Measurements from ENCODE around the gene MAGOH. TPM values are rescaled to one million over a fixed set of nuclear protein-coding genes. Genes with fewer than 3 reads are reported as not detected.

Gene MAGOH
- total RNA-seq, 3 donors from 2014 or later: 35.0 to 45.2 (median 37.5) TPM

GRCh38 chr1:53203466-53203865 is 34.9 kb downstream of the MAGOH start:
- Histone ChIP-seq H3K27me3 (no peaks in the 10 kb centered on the region), H3K4me3 (no peak overlapping the region), H3K4me1 (no peaks in the 10 kb centered on the region), H3K27ac (no peak overlapping the region), H3K36me3 (no peaks in the 10 kb centered on the region), H3K9me3 (peaks cover 5 to 11% of the 10 kb centered on the region in 2 donors)
- intact Hi-C loops (cut with DNase I; ENCODE audit: low total_unique reads): no loop called here
- TF ChIP-seq CTCF (IDR thresholded peaks at IDR 0.05) (no peak), POLR2A (IDR thresholded peaks at IDR 0.05) (no peak), POLR2AphosphoS5 (IDR thresholded peaks at IDR 0.05) (no peak)
- no peak for DNase-seq (ENCODE audit: low spot score in 2 of 2)

GRCh38 chr1:53198241-53198651 is 40.1 kb downstream of the MAGOH start:
- Histone ChIP-seq H3K9me3 (no peaks in the 10 kb centered on the region), H3K27ac (peak overlapping the region; percentile 99), H3K27me3 (no peaks in the 10 kb centered on the region), H3K4me3 (peak overlapping the region; percentile 82 to 100 (median 100)), H3K36me3 (no peaks in the 10 kb centered on the region), H3K4me1 (no peaks in the 10 kb centered on the region)
- intact Hi-C loops (cut with DNase I; ENCODE audit: low total_unique reads): no loop called here
- DNase-seq (ENCODE audit: low spot score in 2 of 2): no peak
- TF ChIP-seq POLR2A (IDR thresholded peaks at IDR 0.05): no peak
- TF ChIP-seq CTCF (IDR thresholded peaks at IDR 0.05): no peak
- TF ChIP-seq POLR2AphosphoS5 (IDR thresholded peaks at IDR 0.05): peak; percentile 38 to 87 (median 44)

GRCh38 chr1:53197291-53198200 is 40.8 kb downstream of the MAGOH start:
- intact Hi-C loops (cut with DNase I; ENCODE audit: low total_unique reads): no loop called here
- Histone ChIP-seq H3K4me3 (peak overlapping the region; percentile 82 to 100 (median 100)), H3K27me3 (no peaks in the 10 kb centered on the region), H3K27ac (peak overlapping the region; percentile 99), H3K36me3 (no peaks in the 10 kb centered on the region), H3K9me3 (no peaks in the 10 kb centered on the region), H3K4me1 (no peaks in the 10 kb centered on the region)
- DNase-seq (ENCODE audit: low spot score in 2 of 2): no peak
- TF ChIP-seq POLR2A (IDR thresholded peaks at IDR 0.05) (no peak), POLR2AphosphoS5 (IDR thresholded peaks at IDR 0.05) (no peak), CTCF (IDR thresholded peaks at IDR 0.05) (no peak)

- Histone ChIP-seq H3K27me3 (no peaks in the 10 kb centered on the region), H3K9me3 (no peaks in the 10 kb centered on the region), H3K4me3 (peak within 1 kb of the TSS; percentile 82 to 100 (median 100)), H3K4me1 (no peaks in the 10 kb centered on the region), H3K36me3 (no peaks in the 10 kb centered on the region), H3K27ac (peak within 1 kb of the TSS; percentile 99)
- TF ChIP-seq POLR2AphosphoS5 (IDR thresholded peaks at IDR 0.05) (peak; percentile 90 to 96 (median 95)), CTCF (IDR thresholded peaks at IDR 0.05) (no peak), POLR2A (IDR thresholded peaks at IDR 0.05) (peak; percentile 94)
- intact Hi-C loops (cut with DNase I; ENCODE audit: low total_unique reads): no loop called here
- DNase-seq (ENCODE audit: low spot score in 2 of 2): peak; percentile 83 to 92
Measured at GRCh38 chr1:53196485-53197290, 41.6 kb downstream of the MAGOH start, which contains the start of gene CPT2. TSS of gene CPT2 (plus strand) at chr1:53196824. CDS start at chr1:53196944, 120 bp downstream.
